ENCODE measurements around the gene AGXT2.
A peak's percentile ranks its signal among the peaks of the same experiment; 100 is the strongest.
"Not testable (repeated sequence)": the region's sequence is repeated elsewhere in the genome, so short reads cannot be mapped to it uniquely, and the experiment has no call there.

Gene AGXT2

DNA sequence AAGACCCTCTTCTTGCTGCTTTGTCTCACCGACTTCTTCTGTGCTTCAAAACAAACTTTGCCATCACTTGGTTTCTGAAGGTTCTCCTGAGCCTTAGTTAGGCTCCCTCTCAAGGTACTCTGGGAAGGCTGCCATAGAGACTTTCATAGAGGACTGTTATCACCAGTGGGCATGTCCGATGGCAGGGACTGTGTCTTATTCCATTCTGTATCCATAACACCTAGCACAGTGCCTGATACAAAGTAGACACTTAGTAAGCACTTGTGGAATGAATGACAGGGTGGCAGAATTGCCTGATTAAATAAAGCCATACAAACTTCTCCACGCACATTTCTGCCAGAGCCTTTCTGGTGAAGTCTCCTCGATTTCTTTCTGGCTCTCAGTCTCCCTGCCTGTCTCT lies 32.7 kb downstream of the AGXT2 start:
- no peak for DNase-seq (ENCODE audit: low spot score)

DNA sequence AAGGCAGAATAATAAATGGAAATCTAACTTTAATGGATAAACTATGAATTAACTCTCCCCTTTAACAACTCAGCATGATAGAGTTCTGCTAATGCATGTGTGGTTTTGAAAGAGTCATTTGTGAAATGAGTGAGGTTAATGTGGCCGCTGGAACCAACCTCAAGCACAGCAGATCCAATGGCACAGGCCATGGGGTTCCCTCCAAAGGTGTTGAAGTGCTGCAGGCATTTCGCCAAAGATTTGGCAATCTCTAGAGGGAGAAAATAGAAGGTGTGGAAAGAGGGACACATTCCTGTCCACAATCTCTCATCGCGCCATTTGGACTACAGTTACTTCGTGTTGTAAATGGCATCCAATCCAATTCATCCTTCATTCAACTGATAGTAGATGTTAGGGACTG lies 35.0 kb downstream of the AGXT2 start:
- no peak for DNase-seq (ENCODE audit: low spot score)

DNA sequence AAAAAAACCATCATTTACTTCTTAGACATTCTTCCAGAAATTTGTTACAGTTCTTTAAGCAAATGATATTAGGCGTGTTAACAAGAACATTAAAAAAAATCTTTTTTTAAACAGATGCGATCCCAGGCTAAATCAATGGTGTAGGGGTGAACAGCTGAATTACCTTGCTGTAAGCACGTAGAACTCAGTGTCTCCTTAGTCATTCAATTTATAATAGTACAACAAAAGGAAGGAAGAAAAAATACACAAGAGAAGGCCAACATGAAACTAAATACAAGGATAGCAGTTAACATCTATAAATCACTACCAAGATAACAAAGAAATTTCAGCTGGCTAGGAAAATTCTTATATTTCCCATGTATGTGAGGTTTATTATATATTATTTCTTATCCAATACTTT lies 35.4 kb downstream of the AGXT2 start:
- DNase-seq (ENCODE audit: low spot score), result no peak

DNA sequence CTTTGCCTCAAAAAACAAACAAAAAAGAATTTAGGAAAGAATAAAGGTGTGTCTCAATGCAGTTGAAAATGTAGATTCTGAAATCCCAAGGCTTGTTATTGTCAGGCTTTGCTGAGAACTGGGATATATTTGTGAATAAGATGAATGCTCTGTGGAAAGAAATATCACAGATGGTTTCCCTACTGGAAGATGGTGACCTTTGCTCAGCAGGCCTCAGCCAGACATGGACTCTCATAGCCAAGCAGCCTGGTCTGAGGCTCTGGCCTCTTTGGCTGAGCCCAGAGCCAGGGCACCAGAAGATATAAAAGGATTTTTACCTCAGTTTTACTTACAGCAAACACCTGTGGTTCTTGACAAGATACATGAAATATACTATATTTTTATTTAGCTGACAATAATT lies 37.1 kb downstream of the AGXT2 start:
- no peak for DNase-seq (ENCODE audit: low spot score)

DNA sequence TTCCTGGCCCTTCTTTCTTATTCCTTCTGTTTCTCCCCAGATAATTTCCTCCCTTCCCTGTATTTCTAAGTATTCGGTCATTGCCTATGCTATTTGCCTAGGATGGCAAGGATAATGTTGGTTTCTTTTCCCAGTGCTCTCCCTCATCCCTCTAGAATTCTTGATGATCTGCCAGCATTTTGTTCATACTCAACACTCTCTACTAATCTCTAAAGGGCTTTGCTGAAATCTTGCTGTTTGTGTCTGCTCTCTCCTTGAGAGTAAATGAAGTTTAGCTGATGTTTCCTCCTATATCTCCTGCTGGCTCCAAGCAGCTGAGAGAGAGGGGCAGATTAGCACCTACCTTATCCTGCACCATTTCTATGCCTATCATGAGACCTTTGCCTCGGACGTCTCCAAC lies 38.1 kb downstream of the AGXT2 start:
- no peak for DNase-seq (ENCODE audit: low spot score)

DNA sequence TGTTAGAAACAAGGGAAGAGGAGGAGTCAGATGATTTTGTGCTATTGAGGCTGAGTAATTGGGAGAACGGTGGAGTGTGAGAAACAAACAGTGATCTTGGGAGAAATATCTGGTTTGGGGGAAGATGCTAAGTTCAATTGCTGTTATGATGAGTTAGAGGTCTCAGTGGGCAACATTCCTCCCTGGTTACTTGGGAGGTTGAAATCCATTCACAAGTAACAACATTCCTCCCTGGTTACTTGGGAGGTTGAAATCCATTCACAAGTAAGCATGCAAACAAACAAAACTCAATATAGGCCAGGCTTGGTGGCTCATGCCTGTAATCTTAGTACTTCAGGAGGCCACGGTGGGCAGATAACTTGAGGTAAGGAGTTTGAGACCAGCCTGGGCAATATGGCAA lies 38.7 kb downstream of the AGXT2 start:
- no peak for DNase-seq (ENCODE audit: low spot score)

DNA sequence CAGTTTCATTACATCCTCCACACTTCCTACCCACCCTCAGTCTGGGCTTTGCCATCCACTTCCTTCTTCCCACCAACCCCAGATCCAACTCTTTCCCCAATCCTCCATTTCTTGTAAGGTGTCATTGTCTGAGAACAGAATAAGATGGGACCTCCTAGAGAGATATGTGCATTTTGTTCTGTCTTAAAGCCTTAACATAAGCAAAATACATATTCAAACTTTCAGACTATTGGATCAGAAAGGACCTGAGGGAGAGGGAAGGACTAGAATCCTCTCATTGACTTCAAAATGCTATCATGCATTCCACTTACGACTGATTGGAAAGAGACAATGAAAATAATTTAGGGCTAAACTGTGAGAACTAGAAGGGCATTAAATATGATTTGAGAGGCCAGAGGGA lies 43.0 kb downstream of the AGXT2 start:
- DNase-seq (ENCODE audit: low spot score), result no peak

DNA sequence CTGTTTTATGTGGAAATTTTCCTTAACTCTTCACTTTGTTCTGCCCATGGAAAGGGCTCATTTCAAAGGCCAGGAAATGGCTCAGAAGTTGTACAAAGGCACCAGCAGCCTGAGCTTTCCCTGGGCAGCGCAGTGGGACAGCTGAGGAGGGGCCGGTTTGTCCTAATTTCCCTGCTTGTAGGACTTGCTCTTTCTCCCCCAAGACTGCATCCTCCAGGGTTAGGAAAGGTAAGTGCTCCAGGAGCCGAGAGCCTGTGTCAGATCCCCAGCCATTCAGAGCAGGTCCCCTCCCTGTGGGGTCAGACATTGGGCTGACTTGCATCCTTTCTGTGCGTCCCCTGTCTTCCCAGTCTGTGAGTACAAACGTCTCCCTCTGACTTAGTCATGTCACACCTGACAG lies 43.5 kb downstream of the AGXT2 start:
- no peak for DNase-seq (ENCODE audit: low spot score)

DNA sequence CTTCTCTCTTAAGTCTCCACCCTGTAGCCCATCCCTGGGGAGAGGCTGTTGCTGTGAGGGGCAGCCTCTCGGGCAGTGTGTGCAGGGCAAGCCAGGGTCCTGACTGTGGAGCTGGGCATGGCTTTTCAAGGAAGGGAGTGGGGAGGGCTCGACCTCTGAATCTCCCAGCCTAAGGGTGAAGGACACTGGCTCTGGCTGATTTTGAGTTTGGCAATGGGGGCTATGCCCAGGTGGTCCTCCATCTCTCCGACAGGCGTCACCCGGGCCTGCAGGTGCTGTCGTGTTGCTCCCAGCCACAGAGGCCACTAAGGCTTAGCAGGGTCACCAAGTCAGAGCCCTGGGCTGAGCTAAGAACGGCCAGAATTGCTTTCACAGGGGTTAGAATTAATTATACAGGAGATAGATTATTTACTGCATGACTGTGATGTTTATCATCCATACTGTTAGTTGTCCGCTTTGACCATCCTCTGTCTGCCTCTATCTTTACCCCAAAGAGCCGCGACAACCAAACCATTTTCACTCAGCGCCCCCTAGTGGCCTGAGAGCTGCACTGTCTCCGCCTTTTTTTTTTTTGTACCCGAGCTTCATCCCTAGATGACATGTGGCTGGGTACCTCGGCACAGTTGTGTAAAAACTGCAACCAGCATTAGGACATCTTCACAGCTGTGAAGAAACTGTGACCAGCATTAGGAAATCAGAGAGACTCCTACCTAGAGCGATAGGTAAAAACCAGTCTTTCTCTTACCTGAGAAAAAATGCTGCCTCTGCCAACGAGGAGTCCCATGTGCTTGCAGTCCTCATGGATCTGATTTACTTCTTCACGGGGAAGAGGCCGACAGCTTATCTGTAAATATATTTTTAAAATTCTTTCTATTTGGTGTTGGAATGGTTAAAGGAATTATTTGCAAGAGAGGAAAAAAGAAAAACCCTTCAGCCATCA lies 44.5 kb downstream of the AGXT2 start:
- DNase-seq (ENCODE audit: low spot score), result peak; percentile 36

DNA sequence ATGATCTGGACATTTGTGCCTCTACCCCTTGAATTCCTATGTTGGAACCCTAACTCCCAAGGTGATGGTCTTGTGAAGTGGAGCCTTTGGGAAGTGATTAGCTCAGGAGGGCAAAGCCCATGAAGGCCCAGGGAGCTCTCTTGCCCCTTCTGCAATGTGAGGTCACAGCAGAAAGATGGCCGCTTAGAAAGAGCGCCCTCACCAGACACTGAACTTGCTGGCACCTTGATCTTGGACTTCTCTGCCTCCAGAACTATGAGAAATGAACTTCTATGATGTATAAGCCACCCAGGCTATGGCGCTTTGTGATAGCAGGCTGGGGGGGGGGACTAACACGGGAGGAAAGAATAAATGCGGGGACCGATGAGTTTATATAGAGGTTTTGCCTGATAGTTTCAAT lies 45.3 kb downstream of the AGXT2 start:
- no peak for DNase-seq (ENCODE audit: low spot score)

DNA sequence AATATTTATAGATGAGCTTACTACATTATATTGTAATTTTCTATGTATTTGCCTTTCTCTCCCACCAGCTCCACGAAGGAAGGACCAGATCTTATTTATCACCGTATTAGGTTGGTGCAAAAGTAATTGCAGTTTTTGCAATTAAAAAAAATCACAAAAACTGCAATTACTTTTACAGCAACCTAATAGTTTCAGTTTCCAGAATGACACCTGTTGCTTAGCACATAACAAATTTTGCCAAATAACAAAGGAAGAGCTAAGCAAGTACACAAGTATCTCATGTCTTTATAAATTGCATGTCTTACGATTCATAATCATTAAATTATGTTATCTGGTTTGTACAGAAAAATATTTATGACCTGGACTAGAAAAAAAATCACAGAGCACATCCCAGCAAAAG lies 45.9 kb downstream of the AGXT2 start:
- no peak for DNase-seq (ENCODE audit: low spot score)

DNA sequence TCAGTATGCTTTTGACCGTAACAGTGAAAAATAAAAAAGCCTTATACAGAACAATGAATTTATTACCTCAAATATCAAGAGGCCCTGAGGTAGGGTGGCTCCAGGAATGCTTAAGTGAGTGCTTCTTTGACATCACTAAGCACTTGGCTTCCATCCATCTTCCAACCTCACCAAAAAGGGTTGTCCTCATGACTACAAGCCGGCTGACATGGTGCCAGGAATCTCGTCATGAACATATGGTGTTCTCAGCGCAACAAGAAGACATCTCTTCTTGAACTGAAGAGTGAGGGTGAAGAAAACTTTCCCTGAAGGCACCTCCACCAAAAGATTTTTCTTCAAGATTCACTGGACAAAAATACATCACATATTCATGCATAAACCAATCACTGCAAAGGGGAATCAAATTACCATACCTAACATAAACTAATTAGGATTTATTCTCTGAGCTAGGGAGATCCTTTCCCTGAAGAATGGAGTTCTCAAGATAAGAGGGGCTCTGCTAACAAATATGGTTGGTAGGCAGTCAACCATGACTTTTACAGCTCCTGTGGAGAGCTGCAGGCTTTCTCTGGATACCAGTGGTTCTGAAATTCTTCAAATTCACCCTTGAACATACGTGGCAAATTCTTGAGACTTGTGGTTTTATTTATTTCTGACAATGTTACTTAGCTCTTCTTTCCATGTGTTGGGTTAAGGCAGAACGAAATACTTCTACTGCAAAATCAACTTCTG lies 49.5 kb downstream of the AGXT2 start:
- DNase-seq (ENCODE audit: low spot score), result no peak

DNA sequence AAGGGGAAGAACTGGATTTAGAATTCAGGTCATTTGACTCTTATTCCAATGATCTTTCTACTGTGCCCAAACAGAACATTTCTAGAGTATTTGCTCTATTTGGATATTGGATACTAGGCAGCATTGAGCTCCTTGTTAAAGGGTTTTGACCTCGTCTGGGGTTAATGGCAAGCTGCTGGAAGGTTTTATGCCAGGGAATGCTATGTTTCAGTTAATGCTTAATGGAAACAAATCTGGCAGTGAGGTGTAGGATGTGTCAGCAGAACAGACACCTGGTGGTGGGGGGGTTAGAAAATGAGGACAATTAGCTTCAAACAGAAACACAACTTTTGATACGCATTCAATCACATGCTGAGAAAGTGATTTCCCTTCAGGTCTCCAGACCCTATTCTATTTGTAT lies 51.5 kb downstream of the AGXT2 start:
- no peak for DNase-seq (ENCODE audit: low spot score)

DNA sequence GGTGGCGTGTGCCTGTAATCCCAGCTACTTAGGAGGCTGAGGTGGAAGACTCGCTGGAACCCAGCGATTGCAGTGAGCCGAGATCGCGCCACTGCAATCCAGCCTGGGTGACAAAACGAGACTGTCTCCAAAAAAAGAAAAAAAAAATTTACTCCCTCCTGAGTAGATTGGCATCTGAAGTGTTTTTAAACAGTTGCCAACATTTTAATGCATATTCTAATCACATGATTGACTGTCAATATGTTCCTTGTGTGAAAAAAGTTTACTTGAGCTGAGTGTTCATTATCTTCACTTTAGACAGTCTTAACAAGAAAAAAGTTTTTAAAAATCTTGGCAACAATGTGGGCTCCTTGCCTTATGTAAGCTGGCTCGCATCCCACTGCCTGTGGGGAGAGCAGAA lies 53.8 kb downstream of the AGXT2 start:
- no peak for DNase-seq (ENCODE audit: low spot score)

DNA sequence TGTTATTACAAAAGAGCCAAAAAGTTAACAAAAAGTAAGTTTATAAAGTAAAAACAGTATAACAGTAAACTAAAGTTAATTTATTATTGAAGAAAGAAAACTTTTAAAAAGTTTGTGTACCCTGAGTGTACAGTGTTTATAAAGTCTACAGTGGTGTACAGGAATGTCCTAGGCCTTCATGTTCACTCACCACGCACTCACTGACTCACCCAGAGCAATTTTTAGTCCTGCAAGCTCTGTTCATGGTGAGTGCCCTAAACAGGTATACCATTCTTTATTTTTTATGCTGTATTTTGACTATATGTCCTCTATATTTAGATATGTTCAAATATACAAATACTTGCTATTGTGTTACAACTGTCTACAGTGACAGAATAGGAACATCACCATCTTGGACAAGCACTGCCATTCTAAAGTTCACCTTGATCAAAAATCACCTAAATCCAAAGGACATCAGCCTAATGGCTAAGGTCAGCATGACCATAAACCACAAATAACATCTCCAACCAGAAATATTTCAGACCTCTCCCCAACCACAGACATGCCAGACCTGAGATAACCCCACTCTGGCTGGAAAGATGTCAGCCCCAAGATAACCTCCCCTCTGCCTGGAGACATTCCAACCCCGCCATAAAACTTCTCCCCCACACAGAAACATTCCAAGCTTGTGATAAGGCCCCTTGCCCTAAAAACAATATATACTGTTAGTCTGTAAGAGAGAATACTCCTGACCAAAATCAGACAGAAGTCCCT lies 56.1 kb downstream of the AGXT2 start:
- no peak for DNase-seq (ENCODE audit: low spot score)

DNA sequence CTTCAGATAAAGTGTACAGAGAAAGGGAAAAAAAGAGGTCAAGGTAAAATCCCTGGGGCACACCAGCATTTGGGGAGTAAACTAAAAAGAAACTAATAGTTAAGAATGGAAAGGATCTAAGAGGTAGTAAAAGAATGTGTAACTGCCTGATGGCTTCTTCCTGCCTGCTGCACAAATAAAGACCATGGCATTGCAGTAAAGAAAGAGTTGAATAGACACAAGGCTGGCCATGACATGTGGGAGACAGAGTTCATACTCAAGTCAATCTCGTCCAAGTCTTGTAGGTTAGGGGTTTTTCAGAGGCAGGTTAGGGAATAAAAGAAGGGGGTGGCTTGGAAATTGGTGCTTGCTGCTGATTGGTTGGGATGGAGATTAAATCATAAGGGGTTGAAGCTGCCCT lies 60.8 kb downstream of the AGXT2 start:
- DNase-seq (ENCODE audit: low spot score), result no peak

DNA sequence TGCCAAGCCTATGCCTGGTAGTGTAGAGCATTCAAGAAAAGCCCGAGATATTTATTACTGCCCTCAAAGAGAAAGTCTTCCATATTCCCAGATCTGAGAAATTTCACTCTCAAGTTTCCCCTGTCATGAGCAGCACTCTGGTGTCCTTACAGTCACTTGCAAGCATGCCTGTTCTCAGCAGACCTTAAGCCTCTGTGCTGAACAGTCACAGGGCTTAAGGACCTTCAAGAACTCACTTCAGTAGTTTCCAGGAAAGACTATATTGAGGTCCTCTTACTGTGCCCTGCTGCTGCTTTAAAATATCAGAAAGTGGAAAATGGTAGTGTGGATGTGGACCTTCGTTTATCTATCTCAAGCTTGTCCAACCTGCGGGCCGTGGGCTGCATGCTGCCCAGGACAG lies 64.9 kb downstream of the AGXT2 start:
- DNase-seq (ENCODE audit: low spot score), result no peak

DNA sequence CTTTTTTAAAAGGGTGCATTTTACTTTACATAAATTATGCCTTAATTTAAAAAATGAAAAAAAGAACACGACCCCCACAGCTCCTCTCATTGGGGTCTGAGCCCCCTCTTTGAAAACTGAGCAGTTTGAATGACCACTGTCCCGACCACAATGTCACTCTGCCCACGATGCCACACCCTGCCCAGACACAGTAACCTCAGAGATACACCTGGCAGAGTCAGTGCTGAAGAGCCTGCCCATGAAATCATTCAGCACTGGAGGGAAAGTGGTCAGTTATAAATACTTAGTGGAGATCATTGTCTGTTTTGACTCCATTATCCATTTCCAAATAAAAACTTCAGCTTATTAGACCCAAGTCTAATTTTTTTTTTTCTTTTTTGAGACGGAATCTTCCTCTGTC lies 69.1 kb downstream of the AGXT2 start:
- no peak for DNase-seq (ENCODE audit: low spot score)

DNA sequence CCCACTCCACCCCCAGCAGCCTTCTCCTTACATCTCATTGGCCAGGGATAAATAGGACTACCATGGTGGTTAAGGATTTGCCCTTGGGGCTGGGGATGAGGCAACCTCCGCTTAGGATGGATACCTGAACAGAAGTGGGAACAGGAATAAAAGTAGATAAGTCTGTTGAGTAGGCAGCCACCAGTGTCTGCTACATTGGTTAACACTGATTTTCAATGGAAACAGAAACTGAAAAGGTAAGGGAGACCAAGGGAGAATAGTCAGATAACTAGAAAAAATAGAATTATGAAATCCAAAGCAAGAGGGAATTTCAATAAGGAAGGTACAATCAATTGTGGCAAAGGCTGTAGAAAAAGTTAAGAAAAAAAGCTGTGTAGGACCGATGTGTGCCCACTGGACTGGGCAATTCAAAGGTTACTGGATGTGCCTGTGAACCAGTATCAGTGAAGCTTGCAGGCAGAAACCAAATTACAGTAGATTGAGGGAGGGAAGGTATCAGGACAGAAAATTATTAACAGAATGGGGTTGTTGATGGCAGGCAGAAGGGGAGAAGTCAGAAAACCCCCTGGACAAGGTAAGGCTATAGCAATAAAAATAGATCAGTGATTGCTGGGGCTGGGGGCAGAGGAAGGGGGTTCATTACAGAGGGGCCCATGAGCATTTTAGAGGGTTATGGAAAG lies 69.7 kb downstream of the AGXT2 start:
- DNase-seq (ENCODE audit: low spot score), result no peak

DNA sequence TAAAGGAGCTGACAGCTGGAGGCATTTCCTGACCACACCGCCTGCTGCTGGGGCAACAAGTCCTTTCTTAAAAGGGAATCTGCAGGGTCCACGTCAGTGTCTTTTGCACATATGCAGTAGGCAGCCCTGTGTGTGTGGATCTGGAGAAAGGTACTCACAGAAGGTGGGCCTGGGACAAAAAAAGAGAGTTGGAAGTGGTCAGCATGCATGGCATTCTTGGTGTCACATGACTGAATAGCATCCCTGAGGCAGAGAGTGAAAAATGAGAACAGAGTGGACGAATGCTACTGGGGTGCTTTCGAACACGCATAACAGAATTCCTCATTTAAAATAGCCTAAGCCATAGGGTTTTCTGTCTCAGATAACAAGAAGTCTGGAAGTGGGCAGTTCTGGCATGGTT lies 71.4 kb downstream of the AGXT2 start:
- no peak for DNase-seq (ENCODE audit: low spot score)

DNA sequence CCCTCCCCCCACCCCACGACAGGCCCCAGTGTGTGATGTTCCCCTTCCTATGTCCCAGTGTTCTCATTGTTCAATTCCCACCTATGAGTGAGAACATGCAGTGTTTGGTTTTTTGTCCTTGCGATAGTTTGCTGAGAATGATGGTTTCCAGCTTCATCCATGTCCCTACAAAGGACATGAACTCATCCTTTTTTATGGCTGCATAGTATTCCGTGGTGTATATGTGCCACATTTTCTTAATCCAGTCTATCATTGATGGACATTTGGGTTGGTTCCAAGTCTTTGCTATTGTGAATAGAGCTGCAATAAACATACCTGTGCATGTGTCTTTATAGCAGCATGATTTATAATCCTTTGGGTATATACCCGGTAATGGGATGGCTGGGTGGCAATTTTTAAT lies 76.1 kb downstream of the AGXT2 start:
- DNase-seq (ENCODE audit: low spot score), result not testable (repeated sequence)

DNA sequence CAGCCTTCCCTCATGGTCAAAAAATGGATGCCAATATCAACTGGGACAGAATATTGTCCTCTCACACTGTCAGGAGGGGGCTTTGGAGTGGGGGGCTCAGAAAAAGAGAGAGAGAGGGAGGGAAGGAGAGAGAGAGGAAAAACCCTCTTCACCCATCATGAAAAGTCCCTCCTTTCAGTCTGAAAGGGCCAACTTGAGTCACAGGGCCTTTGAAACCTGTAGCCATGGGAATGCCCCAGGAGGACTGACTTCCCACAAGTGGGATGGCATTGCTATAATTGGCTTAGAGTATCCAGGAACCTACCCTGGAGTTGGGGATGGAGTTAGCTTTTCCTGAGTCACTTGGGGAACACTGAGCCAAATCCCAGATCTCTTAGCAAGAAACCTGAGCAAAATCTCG lies 77.2 kb downstream of the AGXT2 start:
- DNase-seq (ENCODE audit: low spot score), result no peak

Measured in kidney capillary endothelial cell (primary cell).